GM23338 (cell line): ENCODE measurements around the gene PRAMEF14.
"Not testable (repeated sequence)": the region's sequence is repeated elsewhere in the genome, so short reads cannot be mapped to it uniquely, and the experiment has no call there.

Experiments used
- EZH2 ChIP-seq: fragments of 200-600 bp; sonication (generic); IDR thresholded peaks from one replicate; pipeline ENCODE4 v1.8.0; 2017; ENCODE audit warnings: antibody characterized with exemption, mild to moderate bottlenecking, low read depth; ENCODE audit not compliant: unreplicated experiment
- EZH2phosphoT487 ChIP-seq: fragments of 200-600 bp; sonication (generic); IDR thresholded peaks from one replicate; pipeline ENCODE4 v1.8.1; 2018; ENCODE audit warnings: antibody characterized with exemption; ENCODE audit not compliant: unreplicated experiment
- NANOG ChIP-seq: IDR thresholded peaks from 2 replicates; pipeline ENCODE4 v1.6.1; 2016; ENCODE audit warnings: antibody characterized with exemption, borderline replicate concordance
- POLR2AphosphoS5 ChIP-seq: IDR thresholded peaks from 2 replicates; pipeline ENCODE4 v1.6.1; 2016; ENCODE audit warnings: antibody characterized with exemption, low read depth
- STAT1 ChIP-seq: IDR thresholded peaks from one replicate; pipeline ENCODE4 v1.6.1; 2016; ENCODE audit warnings: antibody characterized with exemption; ENCODE audit not compliant: unreplicated experiment
- ZNF331 ChIP-seq: fragments of 250-450 bp; sonication (Bioruptor Pico); IDR thresholded peaks from 2 replicates; pipeline ENCODE4 v1.5.0; 2020; ENCODE audit warnings: low read depth, mild to moderate bottlenecking, moderate library complexity
- TF ChIP-seq, protein P1 (sequence below), 2 experiments: fragments of 200-600 bp in 1 of 2; sonication (generic) in 1 of 2; conservative IDR thresholded peaks; 2 replicates each; pipeline versions ENCODE4 v1.5.1 to v1.6.1; 2016 to 2017; ENCODE audit warnings: antibody characterized with exemption in 2 of 2, low read depth in 2 of 2, mild to moderate bottlenecking in 2 of 2, moderate library complexity in 1 of 2
- TF ChIP-seq, protein P2 (sequence below): IDR thresholded peaks from one replicate; pipeline ENCODE4 v1.6.1; 2018; ENCODE audit warnings: antibody characterized with exemption; ENCODE audit not compliant: unreplicated experiment

DNA sequence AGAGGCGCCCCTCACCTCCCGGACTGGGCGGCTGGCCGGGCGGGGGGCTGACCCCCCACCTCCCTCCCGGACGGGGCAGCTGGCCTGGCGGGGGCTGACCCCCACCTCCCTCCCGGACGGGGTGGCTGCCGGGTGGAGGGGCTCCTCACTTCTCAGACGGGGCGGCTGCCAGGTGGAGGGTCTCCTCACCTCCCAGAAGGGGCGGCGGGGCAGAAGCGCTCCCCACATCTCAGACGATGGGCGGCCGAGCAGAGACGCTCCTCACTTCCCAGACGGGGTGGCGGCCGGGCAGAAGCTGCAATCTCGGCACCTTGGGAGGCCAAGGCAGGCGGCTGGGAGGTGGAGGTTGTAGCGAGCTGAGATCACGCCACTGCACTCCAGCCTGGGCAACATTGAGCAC, 48.2 kb downstream of the PRAMEF14 start:
- TF ChIP-seq, protein P1, sequence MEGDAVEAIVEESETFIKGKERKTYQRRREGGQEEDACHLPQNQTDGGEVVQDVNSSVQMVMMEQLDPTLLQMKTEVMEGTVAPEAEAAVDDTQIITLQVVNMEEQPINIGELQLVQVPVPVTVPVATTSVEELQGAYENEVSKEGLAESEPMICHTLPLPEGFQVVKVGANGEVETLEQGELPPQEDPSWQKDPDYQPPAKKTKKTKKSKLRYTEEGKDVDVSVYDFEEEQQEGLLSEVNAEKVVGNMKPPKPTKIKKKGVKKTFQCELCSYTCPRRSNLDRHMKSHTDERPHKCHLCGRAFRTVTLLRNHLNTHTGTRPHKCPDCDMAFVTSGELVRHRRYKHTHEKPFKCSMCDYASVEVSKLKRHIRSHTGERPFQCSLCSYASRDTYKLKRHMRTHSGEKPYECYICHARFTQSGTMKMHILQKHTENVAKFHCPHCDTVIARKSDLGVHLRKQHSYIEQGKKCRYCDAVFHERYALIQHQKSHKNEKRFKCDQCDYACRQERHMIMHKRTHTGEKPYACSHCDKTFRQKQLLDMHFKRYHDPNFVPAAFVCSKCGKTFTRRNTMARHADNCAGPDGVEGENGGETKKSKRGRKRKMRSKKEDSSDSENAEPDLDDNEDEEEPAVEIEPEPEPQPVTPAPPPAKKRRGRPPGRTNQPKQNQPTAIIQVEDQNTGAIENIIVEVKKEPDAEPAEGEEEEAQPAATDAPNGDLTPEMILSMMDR (conservative IDR thresholded peaks at IDR 0.05; ENCODE audit: low read depth in 2 of 2): not testable (repeated sequence)
- not testable (repeated sequence) for TF ChIP-seq EZH2phosphoT487; STAT1; POLR2AphosphoS5; EZH2; ZNF331 (CRISPR knock-in tag); NANOG
- TF ChIP-seq, protein P2, sequence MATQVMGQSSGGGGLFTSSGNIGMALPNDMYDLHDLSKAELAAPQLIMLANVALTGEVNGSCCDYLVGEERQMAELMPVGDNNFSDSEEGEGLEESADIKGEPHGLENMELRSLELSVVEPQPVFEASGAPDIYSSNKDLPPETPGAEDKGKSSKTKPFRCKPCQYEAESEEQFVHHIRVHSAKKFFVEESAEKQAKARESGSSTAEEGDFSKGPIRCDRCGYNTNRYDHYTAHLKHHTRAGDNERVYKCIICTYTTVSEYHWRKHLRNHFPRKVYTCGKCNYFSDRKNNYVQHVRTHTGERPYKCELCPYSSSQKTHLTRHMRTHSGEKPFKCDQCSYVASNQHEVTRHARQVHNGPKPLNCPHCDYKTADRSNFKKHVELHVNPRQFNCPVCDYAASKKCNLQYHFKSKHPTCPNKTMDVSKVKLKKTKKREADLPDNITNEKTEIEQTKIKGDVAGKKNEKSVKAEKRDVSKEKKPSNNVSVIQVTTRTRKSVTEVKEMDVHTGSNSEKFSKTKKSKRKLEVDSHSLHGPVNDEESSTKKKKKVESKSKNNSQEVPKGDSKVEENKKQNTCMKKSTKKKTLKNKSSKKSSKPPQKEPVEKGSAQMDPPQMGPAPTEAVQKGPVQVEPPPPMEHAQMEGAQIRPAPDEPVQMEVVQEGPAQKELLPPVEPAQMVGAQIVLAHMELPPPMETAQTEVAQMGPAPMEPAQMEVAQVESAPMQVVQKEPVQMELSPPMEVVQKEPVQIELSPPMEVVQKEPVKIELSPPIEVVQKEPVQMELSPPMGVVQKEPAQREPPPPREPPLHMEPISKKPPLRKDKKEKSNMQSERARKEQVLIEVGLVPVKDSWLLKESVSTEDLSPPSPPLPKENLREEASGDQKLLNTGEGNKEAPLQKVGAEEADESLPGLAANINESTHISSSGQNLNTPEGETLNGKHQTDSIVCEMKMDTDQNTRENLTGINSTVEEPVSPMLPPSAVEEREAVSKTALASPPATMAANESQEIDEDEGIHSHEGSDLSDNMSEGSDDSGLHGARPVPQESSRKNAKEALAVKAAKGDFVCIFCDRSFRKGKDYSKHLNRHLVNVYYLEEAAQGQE: not testable (repeated sequence)
